AG09309 (cell line): ENCODE data around the gene KDR.

Experiments
- DNase-seq: peaks from one replicate; pipeline ENCODE4 v3.0.0-alpha.2; 2010; ENCODE audit warnings: low read depth
- H3K4me3 ChIP-seq: 2 replicates; pipeline ENCODE4 v1.5.1; 2011; ENCODE audit warnings: mild to moderate bottlenecking, low read depth, low read length, moderate library complexity; ENCODE audit not compliant: control insufficient read depth
- CTCF ChIP-seq: IDR thresholded peaks from 2 replicates; pipeline ENCODE4 v1.5.1; 2011; ENCODE audit warnings: mild to moderate bottlenecking, low read depth, low read length, inconsistent platforms; ENCODE audit not compliant: insufficient read depth, control insufficient read depth; ENCODE audit errors: missing control alignments

Gene KDR

GRCh38 chr4:55098456-55099204 is 26.8 kb downstream of the KDR start:
- no peak overlapping the region for H3K4me3 ChIP-seq
- no peak for DNase-seq
- TF ChIP-seq CTCF, result no peak

- no peak overlapping the region for H3K4me3 ChIP-seq
- no peak for DNase-seq
- TF ChIP-seq CTCF, result no peak
Measured at GRCh38 chr4:55096619-55097018, 28.8 kb downstream of the KDR start.

- DNase-seq, result no peak
- no peak for TF ChIP-seq CTCF
- H3K4me3 ChIP-seq, result no peak overlapping the region
Measured at GRCh38 chr4:55096045-55096444, 29.4 kb downstream of the KDR start.

GRCh38 chr4:55092504-55092903 is 32.9 kb downstream of the KDR start:
- no peak for TF ChIP-seq CTCF
- no peak overlapping the region for H3K4me3 ChIP-seq
- no peak for DNase-seq

- no peak overlapping the region for H3K4me3 ChIP-seq
- no peak for DNase-seq
- TF ChIP-seq CTCF, result no peak
Measured at GRCh38 chr4:55089916-55090315, 35.5 kb downstream of the KDR start.

GRCh38 chr4:55087913-55088260 is 37.5 kb downstream of the KDR start:
- TF ChIP-seq CTCF, result no peak
- no peak overlapping the region for H3K4me3 ChIP-seq
- DNase-seq, result no peak
